Measurements from ENCODE around the gene RFK. TPM values are rescaled to one million over a fixed set of nuclear protein-coding genes. Genes with fewer than 3 reads are reported as not detected.

The RFK gene
- total and polyA plus RNA-seq, 2 of the 13 experiments (the other 11 are each of a cell fraction or from before 2014, with no cell fraction given), result 18.2 to 37.2 TPM

DNA sequence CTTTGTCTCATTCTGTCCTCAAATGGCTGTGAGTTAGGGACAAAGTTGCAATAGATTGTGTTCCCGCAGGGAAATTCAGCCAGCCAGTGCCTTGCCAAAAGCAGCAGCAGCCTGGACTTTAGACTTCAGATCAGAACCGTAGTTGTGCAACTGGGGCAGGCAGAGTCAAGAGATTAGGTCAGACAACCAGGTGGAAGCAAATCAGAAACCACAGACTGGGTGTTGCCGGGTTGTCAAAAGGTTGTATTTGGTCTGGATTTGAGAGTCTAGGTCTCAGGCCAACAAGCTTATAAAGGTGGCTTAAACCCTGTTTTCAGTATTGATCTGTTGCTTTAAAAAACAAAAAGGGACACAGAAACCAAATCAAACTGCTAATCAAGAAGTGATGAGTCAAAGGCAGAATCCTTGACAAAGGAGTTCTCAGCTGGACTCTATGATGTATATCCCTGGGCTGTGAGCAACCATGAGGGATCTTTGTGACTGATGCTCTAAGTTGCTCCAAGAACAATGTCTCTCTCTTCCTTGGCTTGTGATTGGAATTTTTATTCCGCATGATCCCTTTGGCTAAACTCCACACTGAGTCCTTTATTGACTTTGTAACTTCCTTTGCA lies 20.9 kb downstream of the RFK start (continued):
- TF ChIP-seq, protein P1, sequence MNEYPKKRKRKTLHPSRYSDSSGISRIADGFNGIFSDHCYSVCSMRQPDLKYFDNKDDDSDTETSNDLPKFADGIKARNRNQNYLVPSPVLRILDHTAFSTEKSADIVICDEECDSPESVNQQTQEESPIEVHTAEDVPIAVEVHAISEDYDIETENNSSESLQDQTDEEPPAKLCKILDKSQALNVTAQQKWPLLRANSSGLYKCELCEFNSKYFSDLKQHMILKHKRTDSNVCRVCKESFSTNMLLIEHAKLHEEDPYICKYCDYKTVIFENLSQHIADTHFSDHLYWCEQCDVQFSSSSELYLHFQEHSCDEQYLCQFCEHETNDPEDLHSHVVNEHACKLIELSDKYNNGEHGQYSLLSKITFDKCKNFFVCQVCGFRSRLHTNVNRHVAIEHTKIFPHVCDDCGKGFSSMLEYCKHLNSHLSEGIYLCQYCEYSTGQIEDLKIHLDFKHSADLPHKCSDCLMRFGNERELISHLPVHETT (CRISPR knock-in tag; conservative IDR thresholded peaks at IDR 0.05), result peak; percentile 41; the same call in 1 of the 2 replicates
- TF ChIP-seq TP53 (CRISPR knock-in tag; conservative IDR thresholded peaks at IDR 0.05) (no peak), MIXL1 (CRISPR knock-in tag; IDR thresholded peaks at IDR 0.05) (peak; percentile 56; the same call in 1 of the 2 replicates), PCBP1 (IDR thresholded peaks at IDR 0.05; ENCODE audit: borderline replicate concordance, low read depth, low read length) (no peak), ATF4 (CRISPR knock-in tag; IDR thresholded peaks at IDR 0.05) (peak in 1 of 2 experiments; percentile 59; a peak in 1 of 4 replicates), RXRB (CRISPR knock-in tag; IDR thresholded peaks at IDR 0.05; ENCODE audit: borderline replicate concordance) (peak; percentile 89), RAD21 (CRISPR knock-in tag; IDR thresholded peaks at IDR 0.05) (0 out of 2 replicates have a peak, but pooled peaks have one; percentile 21), SKI (IDR thresholded peaks at IDR 0.05; ENCODE audit: partially characterized antibody) (peak; percentile 93), ZNF792 (CRISPR knock-in tag; IDR thresholded peaks at IDR 0.05) (0 out of 2 replicates have a peak, but pooled peaks have one; percentile 75), HIVEP1 (CRISPR knock-in tag; IDR thresholded peaks at IDR 0.05) (no peak), DMAP1 (CRISPR knock-in tag; IDR thresholded peaks at IDR 0.05) (peak; percentile 56; the same call in 1 of the 2 replicates), ZNF124 (CRISPR knock-in tag; IDR thresholded peaks at IDR 0.05) (peak; percentile 76; the same call in 1 of the 2 replicates), CBX1 (IDR thresholded peaks at IDR 0.05; ENCODE audit: low read depth) (no peak), DPF2 (CRISPR knock-in tag; IDR thresholded peaks at IDR 0.05; ENCODE audit: borderline replicate concordance, low read depth) (peak; percentile 88), ZNF781 (CRISPR knock-in tag; IDR thresholded peaks at IDR 0.05; ENCODE audit: borderline replicate concordance, not compliant biosample characterization) (peak; percentile 53), MEIS2 (CRISPR knock-in tag; IDR thresholded peaks at IDR 0.05) (peak; percentile 73; the same call in 1 of the 2 replicates), HOXA3 (CRISPR knock-in tag; IDR thresholded peaks at IDR 0.05) (peak; percentile 81), ZNF609 (CRISPR knock-in tag; IDR thresholded peaks at IDR 0.05; ENCODE audit: borderline replicate concordance) (peak; percentile 66; the same call in 1 of the 2 replicates)
- TF ChIP-seq, protein P2, sequence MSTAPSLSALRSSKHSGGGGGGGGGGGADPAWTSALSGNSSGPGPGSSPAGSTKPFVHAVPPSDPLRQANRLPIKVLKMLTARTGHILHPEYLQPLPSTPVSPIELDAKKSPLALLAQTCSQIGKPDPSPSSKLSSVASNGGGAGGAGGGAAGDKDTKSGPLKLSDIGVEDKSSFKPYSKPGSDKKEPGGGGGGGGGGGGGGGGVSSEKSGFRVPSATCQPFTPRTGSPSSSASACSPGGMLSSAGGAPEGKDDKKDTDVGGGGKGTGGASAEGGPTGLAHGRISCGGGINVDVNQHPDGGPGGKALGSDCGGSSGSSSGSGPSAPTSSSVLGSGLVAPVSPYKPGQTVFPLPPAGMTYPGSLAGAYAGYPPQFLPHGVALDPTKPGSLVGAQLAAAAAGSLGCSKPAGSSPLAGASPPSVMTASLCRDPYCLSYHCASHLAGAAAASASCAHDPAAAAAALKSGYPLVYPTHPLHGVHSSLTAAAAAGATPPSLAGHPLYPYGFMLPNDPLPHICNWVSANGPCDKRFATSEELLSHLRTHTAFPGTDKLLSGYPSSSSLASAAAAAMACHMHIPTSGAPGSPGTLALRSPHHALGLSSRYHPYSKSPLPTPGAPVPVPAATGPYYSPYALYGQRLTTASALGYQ (CRISPR knock-in tag; IDR thresholded peaks at IDR 0.05), result peak; percentile 36; the same call in 1 of the 2 replicates
- TF ChIP-seq, protein P3, sequence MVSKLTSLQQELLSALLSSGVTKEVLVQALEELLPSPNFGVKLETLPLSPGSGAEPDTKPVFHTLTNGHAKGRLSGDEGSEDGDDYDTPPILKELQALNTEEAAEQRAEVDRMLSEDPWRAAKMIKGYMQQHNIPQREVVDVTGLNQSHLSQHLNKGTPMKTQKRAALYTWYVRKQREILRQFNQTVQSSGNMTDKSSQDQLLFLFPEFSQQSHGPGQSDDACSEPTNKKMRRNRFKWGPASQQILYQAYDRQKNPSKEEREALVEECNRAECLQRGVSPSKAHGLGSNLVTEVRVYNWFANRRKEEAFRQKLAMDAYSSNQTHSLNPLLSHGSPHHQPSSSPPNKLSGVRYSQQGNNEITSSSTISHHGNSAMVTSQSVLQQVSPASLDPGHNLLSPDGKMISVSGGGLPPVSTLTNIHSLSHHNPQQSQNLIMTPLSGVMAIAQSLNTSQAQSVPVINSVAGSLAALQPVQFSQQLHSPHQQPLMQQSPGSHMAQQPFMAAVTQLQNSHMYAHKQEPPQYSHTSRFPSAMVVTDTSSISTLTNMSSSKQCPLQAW (CRISPR knock-in tag; IDR thresholded peaks at IDR 0.05), result peak; percentile 87

Measured in HepG2 (cell line).